ENCODE results near the gene CIBAR2. TPM values are rescaled to one million over a fixed set of nuclear protein-coding genes. Genes with fewer than 3 reads are reported as not detected.

Gene CIBAR2
- total and polyA plus RNA-seq, 11 donors = not detected

DNA sequence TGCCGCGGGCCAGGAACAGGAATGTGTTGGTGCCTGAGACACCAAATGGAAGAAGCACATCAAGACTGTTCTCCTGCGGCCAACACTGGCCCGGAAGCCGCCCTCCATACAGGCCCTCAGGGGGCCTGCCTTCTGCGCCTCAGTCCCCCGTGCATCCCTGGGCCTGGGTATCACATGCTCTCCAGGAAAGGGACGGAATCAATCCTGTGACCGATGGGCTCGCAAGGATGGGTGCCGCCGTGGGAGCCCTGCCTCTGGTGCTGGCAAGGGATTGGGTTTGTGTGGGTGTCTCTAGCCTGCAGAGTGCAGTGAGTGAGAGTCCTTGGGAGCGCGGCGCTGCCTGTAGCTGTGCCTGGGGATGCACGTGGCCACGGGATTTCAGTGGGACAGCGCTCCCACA lies 19.4 kb downstream of the CIBAR2 start:
- H3K36me3 ChIP-seq = peaks cover 0 to 19% (median 0%) of the 10 kb centered on the region in 9 donors
- no peaks in the 10 kb centered on the region for H3K9me3 ChIP-seq
- ATAC-seq (no peak), DNase-seq (peak in 2 of 5 donors; percentile 16 to 51)
- no peak overlapping the region for H3K4me3 ChIP-seq
- peaks cover 0 to 28% (median 11%) of the 10 kb centered on the region in 12 donors for H3K4me1 ChIP-seq
- intact Hi-C loops (cut with DNase I) = no loop called here
- WGBS, 4 donors = 80 to 89% (median 83%) methylated on average over 11 to 18 of the region's 18 CpGs
- no peak for TF ChIP-seq POLR2A (IDR thresholded peaks at IDR 0.05)
- no peak for TF ChIP-seq CTCF (IDR thresholded peaks at IDR 0.05)
- no peak overlapping the region for H3K27ac ChIP-seq
- peaks cover 0 to 10% (median 2%) of the 10 kb centered on the region in 9 donors for H3K27me3 ChIP-seq

- TF ChIP-seq POLR2A (IDR thresholded peaks at IDR 0.05) = no peak
- TF ChIP-seq CTCF (IDR thresholded peaks at IDR 0.05) = no peak
- Histone ChIP-seq H3K4me3 (no peak overlapping the region), H3K9me3 (no peaks in the 10 kb centered on the region), H3K4me1 (peaks cover 0 to 28% (median 11%) of the 10 kb centered on the region in 12 donors), H3K36me3 (peaks cover 0 to 22% (median 0%) of the 10 kb centered on the region in 9 donors), H3K27me3 (peaks cover 0 to 8% (median 2%) of the 10 kb centered on the region in 9 donors), H3K27ac (no peak overlapping the region)
- WGBS, 4 donors = 60 to 74% (median 70%) methylated on average over 9 of the region's 9 CpGs
- ATAC-seq (no peak), DNase-seq (peak in 1 of 5 donors; percentile 8)
- intact Hi-C loops (cut with DNase I) = no loop called here
Observed at GRCh38 chr16:85092309-85092708, 20.0 kb downstream of the CIBAR2 start.

DNA sequence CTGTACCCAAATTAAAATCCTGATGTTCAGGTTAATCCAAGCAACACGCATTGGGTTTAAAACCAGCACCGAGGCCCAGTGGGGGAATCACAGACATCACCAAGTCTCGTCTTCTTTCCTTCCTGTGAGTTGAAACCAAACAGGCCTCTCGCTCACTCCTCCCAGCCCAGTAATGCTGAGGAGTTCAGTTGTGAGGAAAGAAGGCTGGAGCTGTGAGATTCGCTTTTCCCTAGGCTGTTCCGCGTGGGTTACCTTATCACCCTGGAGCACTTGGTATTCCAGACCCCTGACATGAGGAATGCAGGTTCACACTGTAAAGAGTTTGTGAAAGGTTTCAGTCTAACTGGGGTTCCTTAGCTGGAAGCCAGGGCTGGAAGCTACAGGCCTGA lies 20.8 kb downstream of the CIBAR2 start:
- H3K27me3 ChIP-seq = peaks cover 0 to 8% (median 2%) of the 10 kb centered on the region in 9 donors
- ATAC-seq = no peak
- WGBS, 4 donors = 88 to 95% (median 92%) methylated on average over 7 of the region's 7 CpGs
- H3K27ac ChIP-seq = no peak overlapping the region
- no peak overlapping the region for H3K4me3 ChIP-seq
- no peak for TF ChIP-seq CTCF (IDR thresholded peaks at IDR 0.05)
- TF ChIP-seq POLR2A (IDR thresholded peaks at IDR 0.05) = no peak
- no peaks in the 10 kb centered on the region for H3K9me3 ChIP-seq
- H3K4me1 ChIP-seq = peaks cover 0 to 28% (median 12%) of the 10 kb centered on the region in 12 donors
- DNase-seq = no peak
- intact Hi-C loops (cut with DNase I) = no loop called here
- H3K36me3 ChIP-seq = peaks cover 0 to 22% (median 0%) of the 10 kb centered on the region in 9 donors

GRCh38 chr16:85090873-85091521 lies 21.3 kb downstream of the CIBAR2 start:
- Histone ChIP-seq H3K9me3 (no peaks in the 10 kb centered on the region), H3K4me1 (peaks cover 0 to 30% (median 13%) of the 10 kb centered on the region in 12 donors), H3K27me3 (peaks cover 0 to 8% (median 0%) of the 10 kb centered on the region in 9 donors), H3K4me3 (no peak overlapping the region), H3K36me3 (peaks cover 0 to 22% (median 0%) of the 10 kb centered on the region in 9 donors), H3K27ac (no peak overlapping the region)
- no peak for DNase-seq
- intact Hi-C loops (cut with DNase I) = no loop called here
- peak in 2 of 4 donors; percentile 4 to 15 for ATAC-seq
- TF ChIP-seq POLR2A (IDR thresholded peaks at IDR 0.05) (no peak), CTCF (IDR thresholded peaks at IDR 0.05) (no peak)
- WGBS, 4 donors = 73 to 85% (median 79%) methylated on average over 4 to 8 of the region's 8 CpGs
